HG03103 (cell line): Measurements from ENCODE around the gene PSMC6.
"Not testable (repeated sequence)": the region's sequence is repeated elsewhere in the genome, so short reads cannot be mapped to it uniquely, and the experiment has no call there.

Experiments used
- ATAC-seq: cut with Tn5 transposase; IDR thresholded peaks from one replicate; pipeline ENCODE4 v1.9.1; 2021; ENCODE audit warnings: low read depth; ENCODE audit not compliant: unreplicated experiment

The PSMC6 gene

DNA sequence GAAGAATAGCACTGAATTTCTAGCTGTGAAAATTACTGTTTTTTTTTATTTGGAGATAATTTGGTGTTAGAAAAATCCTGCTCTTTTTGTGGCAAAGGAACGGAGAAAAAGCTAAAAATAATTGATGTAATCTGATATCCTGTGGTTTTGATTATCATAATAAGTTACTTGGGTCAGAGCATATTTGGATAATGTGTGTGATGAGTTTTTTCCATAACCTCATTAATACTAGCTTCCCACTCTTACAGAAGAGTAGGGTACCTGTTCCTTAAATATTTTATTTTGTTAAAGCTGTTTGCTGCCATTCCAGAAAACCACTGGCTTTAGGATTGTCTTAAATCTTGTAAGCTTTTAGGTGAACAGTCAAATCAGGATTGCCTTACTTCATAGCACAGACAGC lies 4.7 kb downstream of the PSMC6 start:
- ATAC-seq: no peak

DNA sequence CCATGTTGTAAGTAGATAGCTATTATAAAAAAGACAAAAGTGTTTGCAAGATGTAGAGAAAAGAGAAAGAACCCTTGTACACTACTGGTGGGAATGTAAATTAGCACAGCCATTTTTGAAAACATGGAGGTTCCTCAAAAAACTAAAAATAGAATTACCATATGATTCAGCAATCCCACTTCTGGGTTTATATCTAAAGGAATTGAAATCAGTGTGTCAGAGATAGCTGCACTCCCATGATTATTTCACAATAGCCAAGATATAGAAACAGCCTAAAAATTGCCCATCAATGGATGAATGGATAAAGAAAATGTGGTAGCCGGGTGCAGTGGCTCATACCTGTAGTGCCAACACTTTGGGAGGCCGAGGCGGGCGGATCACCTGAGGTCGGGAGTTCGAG lies 9.2 kb downstream of the PSMC6 start:
- no peak for ATAC-seq

DNA sequence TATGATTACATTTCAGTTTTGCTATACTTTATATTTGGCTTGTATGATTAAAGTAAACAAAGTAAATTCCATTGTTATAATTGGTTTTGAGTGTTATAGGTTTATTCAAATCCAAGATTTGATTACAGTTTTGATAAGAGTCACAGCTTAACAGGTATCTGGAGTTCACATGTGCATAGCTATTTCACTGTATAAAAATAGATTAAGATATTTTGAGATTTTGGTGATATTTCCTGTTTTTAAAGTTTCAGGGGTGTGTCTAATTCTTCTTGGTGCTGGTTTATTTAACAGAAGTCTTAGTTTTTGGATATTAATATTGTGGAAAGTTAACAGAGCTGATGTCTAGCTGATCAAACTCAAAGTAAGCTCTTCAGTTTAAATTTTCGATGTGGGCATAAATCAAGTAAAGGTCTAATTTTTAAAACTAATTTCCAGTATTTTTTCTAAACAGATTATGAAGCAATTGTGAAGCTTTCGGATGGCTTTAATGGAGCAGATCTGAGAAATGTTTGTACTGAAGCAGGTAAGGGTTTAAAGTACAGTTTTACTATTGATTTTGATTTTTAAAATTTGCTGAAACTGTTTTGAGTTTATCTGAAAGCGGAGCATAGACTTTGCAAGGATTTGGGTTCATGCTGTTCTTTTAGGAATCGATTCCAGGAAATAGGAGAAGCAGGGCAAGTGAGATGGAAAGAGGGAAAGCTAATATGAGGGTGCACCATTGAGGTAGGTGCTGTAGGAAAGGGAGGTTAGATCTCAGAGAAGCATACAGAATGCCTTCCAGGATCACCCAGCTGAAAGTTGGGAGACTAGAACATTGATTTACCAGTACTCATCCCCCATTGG lies 16.7 kb downstream of the PSMC6 start:
- no peak for ATAC-seq

GRCh38 chr14:52724360-52724644 lies 17.3 kb downstream of the PSMC6 start:
- ATAC-seq: no peak

DNA sequence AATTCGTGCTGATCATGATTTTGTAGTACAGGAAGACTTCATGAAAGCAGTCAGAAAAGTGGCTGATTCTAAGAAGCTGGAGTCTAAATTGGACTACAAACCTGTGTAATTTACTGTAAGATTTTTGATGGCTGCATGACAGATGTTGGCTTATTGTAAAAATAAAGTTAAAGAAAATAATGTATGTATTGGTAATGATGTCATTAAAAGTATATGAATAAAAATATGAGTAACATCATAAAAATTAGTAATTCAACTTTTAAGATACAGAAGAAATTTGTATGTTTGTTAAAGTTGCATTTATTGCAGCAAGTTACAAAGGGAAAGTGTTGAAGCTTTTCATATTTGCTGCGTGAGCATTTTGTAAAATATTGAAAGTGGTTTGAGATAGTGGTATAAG lies 20.5 kb downstream of the PSMC6 start:
- not testable (repeated sequence) for ATAC-seq

- not testable (repeated sequence) for ATAC-seq
These were observed 22.0 kb downstream of the PSMC6 start for GRCh38 chr14:52729035-52729434.

DNA sequence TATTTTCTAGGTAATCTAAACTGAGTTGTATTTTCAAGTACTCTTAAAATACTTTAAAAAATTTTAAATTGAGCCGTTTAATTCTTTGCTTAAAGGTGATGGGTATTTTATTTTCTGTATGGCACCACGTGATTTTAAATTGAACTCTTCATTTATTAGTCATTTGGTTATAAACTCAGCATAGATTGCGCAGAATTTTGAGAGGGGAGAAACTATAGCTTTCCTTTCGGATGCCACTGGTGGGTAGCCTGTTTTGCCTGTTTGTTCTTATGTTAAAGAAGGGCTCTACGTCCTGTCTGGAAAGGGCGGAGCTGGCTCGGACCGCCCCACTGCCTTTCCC lies 22.6 kb downstream of the PSMC6 start:
- no peak for ATAC-seq

DNA sequence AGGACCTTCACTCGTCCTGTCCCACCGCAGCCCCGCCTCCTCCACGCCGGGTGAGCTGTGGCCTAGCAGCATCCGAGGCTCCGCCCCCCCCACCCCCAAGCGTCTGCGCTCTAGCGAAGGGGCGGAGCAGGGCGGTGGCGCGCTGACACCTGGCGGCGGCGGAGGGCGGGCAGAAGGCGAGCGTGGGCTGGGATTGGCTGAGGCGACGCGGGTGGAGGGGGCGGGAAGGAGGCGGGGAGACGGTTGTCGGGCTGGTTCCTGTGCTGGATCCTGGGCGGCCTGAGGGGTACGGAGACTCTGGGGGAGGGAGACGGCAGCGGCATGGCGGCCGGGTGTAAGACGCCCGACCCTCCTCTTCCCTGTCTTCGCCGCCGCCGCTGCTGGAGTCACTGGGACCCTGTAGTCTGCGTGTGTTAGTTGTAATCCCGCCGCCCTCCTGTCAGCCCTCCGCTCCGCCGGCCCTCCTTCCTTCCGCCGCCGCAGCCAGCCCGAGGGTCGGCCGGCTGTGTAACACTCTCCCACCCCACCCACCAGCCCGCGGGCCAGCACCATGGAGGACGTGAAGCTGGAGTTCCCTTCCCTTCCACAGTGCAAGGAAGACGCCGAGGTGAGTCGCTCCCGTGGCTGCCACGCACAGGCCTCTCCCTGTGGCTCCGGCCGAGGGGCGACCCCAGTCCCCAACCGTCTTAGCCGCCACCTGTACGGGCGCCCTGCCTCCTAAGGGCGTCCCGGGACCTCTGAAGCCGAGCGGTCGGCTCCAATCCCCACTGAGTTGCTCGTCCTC lies 23.1 kb downstream of the PSMC6 start, which contains the start of gene STYX:
Gene STYX (plus strand): TSS at position 242 of the 784 bp plus-strand sequence. CDS start 309 bp downstream, at position 551.
- peak; percentile 91 for ATAC-seq

DNA sequence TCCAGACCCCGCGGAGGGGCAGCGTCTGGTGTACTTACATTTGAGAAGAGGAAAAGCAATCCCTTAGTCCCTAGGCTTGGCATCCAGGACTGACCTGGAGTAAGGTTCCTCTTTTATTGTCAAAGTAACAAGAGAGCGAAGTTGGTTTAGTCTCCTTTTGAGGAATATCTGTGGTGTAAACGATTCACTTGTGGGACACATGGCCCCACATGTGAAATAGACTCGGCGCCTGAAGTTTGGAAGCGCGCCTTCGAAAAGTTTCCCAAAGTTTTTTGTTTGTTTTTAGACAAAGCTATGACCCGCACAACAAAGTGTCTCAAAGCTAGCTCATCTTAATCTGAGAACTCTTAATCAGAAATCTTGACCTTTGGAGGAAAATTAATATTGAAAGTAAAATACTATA lies 23.7 kb downstream of the PSMC6 start:
- no peak for ATAC-seq

DNA sequence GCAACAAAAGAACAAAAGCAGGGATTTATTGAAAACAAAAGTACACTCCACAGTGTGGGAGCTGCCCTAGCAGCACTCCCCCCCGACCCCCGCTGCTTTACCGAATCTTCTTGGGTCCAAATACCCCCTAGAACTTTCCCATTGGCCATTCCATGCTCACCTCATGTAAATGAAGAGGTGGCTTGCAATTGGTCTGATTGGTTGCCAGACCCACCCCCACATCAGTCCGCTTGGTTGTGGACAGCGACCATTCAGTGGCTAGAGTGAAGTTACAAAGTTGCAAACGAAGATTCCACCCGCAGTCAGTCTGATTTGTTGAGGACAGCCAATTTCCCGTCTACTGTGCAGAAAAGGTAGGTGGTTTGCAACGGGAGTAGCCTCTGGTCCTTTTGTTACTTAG lies 26.8 kb downstream of the PSMC6 start:
- no peak for ATAC-seq

GRCh38 chr14:52735921-52736489 lies 29.0 kb downstream of the PSMC6 start:
- ATAC-seq: no peak

DNA sequence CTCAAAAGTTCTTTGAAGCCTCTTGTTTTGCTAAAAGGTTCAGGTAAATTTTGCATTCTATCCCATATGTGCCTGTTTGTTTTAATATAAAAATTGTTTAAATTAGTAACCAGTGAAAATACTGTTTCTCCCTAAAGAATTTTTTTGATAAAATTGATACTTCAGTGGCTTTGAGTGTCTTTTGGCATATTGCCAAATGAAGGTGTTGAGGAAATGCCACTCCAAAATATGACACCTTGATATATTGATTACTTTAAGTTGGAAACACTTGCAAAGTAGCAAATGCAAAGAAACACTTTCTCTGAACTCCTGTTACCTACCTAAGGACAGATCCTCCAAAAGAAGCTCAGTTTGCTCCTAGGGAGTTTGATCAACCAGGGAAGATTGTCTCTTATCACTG lies 31.4 kb downstream of the PSMC6 start:
- ATAC-seq: no peak

DNA sequence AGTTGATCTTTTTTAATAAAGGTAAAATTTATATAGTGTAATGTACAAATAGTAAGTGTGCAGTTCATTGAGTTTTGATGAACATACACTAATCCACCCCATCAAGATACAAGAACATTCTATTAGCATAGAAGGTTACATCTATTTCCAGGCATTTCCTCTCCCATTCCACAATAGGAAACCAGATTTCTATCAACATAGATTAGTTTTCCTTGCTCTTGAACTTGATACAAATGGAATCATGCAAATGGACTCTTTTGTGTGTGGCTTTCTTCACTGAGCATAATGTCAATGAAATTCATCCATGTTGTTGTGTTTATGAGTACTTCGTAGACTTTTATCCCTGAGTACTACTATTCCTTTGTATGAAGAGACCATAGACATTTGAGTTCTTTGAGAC lies 33.8 kb downstream of the PSMC6 start:
- ATAC-seq: no peak

- ATAC-seq: no peak
These were observed 34.9 kb downstream of the PSMC6 start for GRCh38 chr14:52741865-52742264.

DNA sequence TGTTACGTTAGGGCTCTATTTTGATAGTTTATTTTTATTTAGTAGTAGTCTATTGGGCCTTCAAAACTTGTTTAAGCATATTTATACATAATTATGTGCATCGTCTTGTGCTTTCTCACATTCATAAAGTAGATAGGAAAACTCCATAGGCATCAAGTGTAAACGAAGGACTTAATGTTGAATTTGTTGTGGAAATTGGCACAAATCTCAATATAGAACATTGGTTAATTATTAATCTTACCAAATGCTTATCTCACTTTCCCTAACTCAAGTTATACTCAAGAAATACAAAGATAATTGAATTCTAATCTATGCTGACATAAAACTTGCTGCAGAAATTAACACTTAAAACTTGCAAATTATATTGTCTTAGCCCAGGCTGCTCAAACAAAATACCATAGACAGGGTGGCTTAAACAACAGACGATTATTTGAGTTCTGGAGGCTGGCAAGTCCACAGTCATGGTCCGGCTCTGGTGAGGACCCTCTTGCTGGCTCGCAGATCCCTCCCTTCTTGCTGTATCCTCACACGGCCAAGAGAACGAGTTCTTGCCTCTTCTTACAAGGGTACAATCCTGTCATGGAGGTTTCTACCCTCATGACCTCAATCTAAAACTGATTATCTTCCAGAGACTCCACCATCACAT lies 41.8 kb downstream of the PSMC6 start:
- no peak for ATAC-seq

- ATAC-seq: no peak
These were observed 48.8 kb downstream of the PSMC6 start for GRCh38 chr14:52755607-52756316.

DNA sequence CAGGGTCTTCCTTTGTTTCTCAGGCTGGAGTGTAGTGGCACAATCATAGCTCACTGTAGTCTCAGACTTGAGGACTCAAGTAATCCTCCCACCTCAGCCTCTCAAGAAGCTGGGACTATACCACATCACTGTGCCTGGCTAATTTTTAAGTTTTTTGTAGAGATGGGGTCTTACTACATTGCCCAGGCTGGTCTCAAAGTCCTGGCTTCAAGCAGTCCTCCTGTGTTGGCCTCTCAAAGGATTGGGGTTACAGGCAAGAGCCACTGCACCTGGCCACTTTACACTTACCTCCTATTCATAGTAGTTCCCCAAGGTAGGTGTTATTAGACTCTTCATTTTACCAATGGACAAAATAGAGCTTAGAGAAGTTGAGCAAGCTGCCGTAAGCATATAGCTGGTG lies 52.1 kb downstream of the PSMC6 start:
- no peak for ATAC-seq

DNA sequence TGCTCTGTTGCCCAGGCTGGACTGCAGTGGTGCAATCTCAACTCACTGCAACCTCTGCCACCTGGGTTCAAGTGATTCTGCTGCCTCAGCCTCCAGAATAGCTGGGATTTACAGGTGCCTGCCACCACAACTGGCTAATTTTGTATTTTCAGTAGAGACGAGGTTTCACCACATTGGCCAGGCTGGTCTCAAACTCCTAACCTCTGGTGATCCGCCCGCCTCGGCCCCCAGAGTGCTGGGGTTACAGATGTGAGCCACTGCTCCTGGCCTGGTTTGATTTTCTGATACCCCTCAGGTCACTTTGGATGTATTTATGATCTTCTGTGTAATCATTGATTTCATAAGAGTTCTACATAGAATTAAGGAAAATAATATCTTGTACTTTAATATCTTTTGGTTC lies 55.9 kb downstream of the PSMC6 start:
- not testable (repeated sequence) for ATAC-seq

GRCh38 chr14:52767058-52767833 lies 60.2 kb downstream of the PSMC6 start:
- no peak for ATAC-seq

- no peak for ATAC-seq
These were observed 62.9 kb downstream of the PSMC6 start for GRCh38 chr14:52769887-52770286.
